GM19099 (cell line): Measurements from ENCODE around the gene GLT1D1.

Experiments
- POLR2A ChIP-seq: IDR thresholded peaks from 3 replicates; pipeline ENCODE4 v1.6.1; 2011; ENCODE audit warnings: low read depth; ENCODE audit not compliant: insufficient read length; ENCODE audit errors: extremely low read depth

Gene GLT1D1

GRCh38 chr12:128852885-128853599 lies at the start of gene GLT1D1:
Gene GLT1D1, plus strand, starts transcription at chr12:128853478. Its CDS starts 104 bp downstream, at chr12:128853582.
- no peak for TF ChIP-seq POLR2A

- TF ChIP-seq POLR2A, result no peak
These were observed 49.5 kb upstream of the GLT1D1 start for GRCh38 chr12:128803788-128804187.

GRCh38 chr12:128804762-128805161 lies 48.5 kb upstream of the GLT1D1 start:
- no peak for TF ChIP-seq POLR2A

- no peak for TF ChIP-seq POLR2A
These were observed 46.7 kb upstream of the GLT1D1 start for GRCh38 chr12:128806573-128806972.

- TF ChIP-seq POLR2A, result no peak
These were observed 46.0 kb upstream of the GLT1D1 start for GRCh38 chr12:128807161-128807724.

- TF ChIP-seq POLR2A, result no peak
These were observed 44.6 kb upstream of the GLT1D1 start for GRCh38 chr12:128808651-128809050.

- TF ChIP-seq POLR2A, result no peak
These were observed 42.8 kb upstream of the GLT1D1 start for GRCh38 chr12:128810182-128811127.

GRCh38 chr12:128811806-128812205 lies 41.5 kb upstream of the GLT1D1 start:
- no peak for TF ChIP-seq POLR2A

GRCh38 chr12:128813392-128813791 lies 39.9 kb upstream of the GLT1D1 start:
- no peak for TF ChIP-seq POLR2A

- TF ChIP-seq POLR2A, result no peak
These were observed 39.4 kb upstream of the GLT1D1 start for GRCh38 chr12:128813883-128814282.

GRCh38 chr12:128814411-128815261 lies 38.6 kb upstream of the GLT1D1 start:
- TF ChIP-seq POLR2A, result no peak

GRCh38 chr12:128815779-128816642 lies 37.3 kb upstream of the GLT1D1 start:
- TF ChIP-seq POLR2A, result no peak

- TF ChIP-seq POLR2A, result no peak
These were observed 36.7 kb upstream of the GLT1D1 start for GRCh38 chr12:128816643-128816920.

GRCh38 chr12:128817111-128818015 lies 35.9 kb upstream of the GLT1D1 start:
- TF ChIP-seq POLR2A, result no peak
